GM21786 (cell line): ENCODE measurements around the gene IL5RA.

Source experiments
- ATAC-seq: cut with Tn5 transposase; IDR thresholded peaks from one replicate; pipeline ENCODE4 v1.9.1; 2021; ENCODE audit not compliant: unreplicated experiment

The IL5RA gene

DNA sequence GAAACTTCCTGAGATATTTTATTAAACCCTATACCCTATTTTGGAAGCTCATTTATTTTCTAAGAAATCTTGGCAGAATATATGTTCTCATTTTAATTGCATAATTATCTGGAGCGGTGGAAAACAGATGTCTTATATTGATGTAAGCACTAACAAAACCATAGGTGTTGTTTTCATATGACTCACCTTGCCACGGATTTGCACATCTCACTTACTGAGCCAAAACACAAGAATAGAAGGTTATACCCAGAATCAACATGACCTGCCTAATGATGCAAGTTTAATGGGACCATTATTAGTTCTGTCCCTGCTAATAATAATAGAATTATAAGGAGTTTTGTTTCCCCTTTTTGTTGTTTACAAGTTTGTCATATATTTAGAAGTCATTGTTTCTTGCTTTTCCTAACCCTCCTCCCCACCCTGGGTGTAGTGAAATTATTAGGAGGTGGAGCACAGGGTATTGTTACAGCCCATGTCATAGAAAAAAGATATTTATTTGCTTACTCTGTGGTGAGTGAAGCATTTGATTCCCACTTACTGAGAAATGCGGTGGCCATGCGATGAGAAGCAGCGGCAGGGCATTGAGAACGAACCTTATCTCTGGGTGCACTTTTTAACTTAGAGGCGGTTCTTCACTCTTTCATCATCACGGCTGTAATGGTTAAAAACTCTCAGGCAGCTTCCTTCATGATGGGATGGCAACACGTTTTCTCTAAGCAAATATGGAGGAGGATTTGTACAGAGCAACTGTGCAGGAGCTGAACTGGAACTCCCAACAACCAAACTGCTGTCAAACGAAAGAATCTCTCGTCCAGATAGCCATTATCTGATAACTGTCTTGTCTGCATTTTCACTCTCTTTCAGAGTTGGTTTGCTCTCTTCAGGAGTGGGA lies 521 bp downstream of the IL5RA start:
- peak; percentile 89 for ATAC-seq

DNA sequence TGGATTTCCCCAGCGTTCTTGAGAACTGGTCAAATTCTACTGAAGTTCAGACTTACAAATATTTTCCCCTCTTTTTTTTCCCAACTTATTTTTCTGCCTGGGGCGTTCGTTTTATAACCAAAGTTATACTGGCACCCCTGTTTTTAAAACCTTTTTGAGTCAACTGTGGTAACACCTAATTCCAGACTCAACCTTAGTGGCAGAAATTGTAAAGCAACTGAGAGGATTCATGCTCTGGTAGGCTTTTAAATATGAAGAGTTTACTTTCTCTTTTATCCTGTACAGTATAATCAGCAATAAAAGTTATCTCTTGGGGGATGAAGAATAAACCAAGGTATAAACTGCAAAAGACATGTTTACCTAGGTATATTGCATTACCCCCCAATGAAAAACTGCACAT lies 2.3 kb downstream of the IL5RA start:
- ATAC-seq, result no peak

DNA sequence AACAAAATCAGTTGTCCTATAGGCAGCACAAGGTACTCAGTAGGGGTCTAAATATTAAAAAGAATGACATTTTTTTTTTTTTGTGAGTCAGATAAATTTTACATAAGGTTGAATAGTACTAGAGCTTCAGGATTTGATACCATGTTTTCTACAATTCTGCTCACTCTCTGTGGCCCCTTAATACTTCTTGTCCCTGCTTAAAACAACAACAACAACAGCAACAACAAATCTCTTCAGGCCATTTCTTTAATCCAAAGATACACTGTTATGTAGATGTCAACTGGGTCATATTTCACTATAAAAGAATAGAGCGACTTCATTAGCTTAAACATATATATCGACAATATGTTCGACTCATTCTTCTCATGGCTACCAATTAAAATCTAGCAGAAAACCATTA lies 3.0 kb downstream of the IL5RA start:
- no peak for ATAC-seq

DNA sequence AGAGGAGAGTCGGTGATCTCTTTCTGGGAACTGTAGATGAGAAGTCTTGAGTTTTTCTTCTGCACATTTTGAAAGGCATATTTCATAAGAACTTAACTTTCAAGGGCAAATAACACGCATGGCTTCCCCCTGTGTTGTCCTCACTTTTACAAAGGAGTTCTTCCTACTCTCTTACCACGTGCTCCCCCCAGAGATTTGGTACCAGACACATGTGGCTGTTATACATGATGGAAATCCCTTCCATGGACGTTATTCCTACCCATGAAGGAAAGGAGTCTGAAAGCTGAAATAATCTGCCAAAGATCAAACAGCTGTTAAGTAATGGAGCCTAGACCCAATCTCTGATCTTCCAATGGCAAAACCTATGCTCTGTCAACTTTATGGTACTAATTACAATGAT lies 4.4 kb downstream of the IL5RA start:
- ATAC-seq, result no peak

DNA sequence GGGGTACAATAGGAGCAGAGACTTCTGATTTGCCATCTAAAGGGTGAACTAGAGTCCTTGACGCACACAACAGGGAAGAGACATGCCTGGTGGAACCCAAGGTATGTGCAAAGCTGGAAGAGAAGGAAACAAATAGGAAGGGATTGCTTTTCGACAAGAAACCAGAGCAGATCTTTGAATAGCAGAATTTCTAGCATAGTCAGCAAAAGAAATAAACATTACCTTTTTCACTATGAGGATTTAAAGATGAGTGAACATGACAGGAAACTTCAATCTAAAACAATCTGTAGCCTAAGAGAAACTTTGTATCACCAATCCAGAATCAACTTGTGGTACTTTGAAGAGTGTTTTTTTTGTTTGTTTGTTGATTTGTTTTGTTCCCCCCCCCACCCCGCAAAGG lies 4.9 kb downstream of the IL5RA start:
- no peak for ATAC-seq

DNA sequence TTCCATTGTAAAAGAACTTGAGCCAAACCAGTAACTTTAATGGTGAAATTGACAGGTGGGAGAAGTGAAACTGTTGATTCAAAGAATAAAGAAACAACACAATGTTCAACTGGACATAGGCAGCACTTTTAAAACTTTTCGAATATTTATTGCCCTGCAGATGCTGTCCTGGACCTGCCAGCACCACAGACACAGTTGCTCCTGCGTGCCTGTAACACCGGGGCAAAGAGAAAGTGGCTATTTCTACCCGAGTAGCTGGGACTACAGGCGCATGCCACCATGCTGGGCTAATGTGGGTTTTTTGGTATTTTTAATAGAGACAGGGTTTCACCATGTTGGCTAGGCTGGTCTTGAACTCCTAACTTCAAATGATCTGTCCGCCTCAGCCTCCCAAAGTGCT lies 7.4 kb downstream of the IL5RA start:
- no peak for ATAC-seq

DNA sequence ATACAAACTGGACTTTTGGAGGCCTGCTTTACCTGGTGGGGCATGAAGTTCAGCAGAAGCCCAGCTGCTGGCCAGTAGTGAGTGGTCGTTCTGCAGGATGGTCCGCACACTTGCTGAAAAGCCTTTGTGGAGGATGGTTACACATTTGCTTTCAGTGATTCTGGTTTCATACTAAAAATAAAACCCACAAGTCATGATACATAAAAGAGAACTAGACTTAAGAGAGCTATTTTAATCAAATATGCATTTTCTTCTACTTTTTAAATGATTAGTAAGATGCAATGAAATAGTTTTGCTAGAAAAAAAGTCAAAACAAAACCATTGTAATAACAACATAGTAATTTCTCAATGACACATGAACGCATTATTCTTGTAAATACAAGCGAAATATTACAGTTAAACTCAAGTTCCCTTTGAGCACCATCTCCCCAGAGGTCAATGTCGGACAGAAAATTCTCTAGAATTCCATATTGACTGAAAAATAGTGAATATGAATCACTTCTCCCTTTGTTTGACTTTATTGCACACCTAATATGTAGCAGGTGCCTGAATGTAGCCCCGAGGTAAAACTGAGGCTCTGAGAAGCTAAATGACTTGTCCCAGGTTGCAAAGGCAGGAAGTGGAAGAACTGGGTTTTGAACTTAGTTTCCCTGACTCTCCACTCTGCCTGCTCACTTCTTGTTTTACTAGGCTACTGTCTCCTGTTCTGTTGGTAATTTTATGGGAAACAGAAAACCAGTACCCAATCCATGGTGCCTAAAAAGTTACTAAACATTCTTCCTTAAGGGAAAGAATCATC lies 8.3 kb downstream of the IL5RA start:
- peak; percentile 48 for ATAC-seq

DNA sequence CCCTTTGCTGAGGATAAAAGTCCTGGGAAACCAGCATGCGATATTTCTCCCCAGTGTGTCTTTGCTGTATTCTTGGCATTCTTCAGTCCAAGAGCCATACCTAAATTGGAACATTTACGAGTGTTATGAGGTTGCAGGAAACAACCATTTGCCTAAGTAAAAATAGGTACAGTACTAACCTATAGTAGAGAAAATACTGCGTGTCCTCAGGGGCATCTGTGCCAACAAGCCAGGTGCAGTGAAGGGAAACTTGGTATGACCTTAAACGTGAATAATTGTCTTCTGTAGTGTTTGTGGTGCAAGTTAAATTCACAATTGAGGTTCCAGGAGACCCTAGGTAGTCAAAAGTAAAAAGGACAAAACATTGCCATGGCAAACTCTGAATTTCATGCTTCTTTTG lies 12.2 kb downstream of the IL5RA start:
- ATAC-seq, result no peak

DNA sequence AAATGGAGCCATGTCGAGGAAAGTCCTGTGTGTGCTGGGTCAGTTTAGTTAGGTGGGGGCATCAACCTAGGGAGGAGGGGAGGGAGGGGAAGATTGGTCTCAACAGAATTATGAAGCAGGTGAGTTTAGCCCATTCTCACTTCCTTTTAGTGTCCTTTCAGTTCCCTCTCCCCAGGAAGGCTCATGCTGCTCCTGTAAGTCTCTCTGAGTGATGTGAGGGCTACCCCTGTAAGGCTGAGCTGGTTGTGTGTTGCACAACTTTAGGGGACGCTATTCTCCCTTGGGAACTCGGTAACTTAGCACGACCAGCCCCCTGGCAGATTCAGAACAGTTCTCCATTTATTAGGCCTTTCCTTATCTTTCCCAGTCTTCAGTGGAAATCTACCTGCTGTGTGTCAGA lies 21.2 kb downstream of the IL5RA start:
- ATAC-seq, result peak; percentile 99

DNA sequence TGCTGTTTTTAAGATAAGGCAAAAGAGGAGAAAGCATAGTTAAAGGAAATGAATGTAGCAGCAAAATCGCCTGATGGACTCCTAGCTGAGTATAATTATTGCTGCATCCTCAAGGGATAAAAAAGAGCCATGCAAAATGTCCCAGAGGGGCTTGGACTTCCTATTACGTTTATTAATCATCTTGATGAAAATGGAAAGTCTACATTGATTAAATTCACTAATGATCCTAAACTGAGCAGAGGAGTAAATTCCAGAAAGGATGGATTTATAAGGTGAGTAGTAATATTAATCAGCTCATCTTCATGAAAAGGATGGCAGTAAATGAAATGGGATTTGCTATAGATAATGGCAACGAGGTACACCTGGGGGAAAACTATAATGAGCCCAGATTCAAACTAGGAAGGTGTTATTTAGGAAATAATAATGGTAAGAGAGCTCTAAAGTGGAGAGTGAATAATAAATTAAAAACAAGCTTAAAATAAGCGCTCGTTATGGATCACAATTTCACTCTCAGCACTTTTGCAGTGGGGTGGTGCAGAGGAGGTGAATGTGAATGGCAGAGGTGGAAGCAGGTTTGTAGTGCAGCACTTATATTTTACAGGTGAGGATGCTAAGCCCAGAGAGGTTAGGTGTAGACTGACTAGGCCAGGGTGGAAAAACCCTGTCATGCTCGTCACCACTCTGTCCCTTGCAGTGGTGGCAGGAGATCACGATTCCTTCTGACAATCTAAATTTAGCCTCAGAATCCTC lies 22.3 kb downstream of the IL5RA start:
- ATAC-seq, result no peak

DNA sequence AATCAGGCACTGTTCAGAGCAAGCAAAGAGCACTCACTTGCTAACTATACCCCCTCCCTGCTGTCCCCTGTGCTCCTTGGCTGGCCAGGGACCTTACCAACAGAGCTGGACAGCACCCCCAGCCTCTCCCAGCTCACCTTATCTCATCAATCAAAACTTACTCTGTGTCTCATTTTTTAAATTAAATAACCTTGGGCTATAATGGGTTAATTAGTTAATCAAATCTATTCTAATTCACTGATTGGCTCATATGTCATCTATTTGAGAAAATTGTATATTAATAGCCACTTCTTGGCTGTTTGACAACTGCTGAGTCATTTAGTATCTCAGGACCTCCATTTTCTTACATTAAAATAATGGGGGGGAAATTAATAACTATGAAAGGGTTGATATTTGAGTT lies 22.9 kb downstream of the IL5RA start:
- ATAC-seq, result no peak

DNA sequence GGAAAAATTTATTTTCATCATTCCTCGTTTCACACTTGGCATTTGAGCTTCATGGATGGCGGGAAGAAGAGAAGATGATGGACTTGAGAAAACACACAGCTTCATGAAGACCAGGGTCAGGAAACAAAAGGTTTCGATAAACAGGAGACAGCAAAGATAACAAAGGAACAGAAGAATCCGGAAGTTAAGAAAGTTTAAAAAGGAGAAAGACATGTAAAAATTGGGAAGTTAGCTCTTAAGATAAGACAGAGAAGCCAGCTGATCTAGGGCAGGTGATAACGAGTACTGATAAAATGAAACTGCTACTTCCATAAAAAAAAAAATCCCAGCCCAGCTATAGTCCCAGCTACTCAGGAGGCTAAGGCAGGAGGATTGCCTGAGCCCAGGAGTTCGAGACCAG lies 23.9 kb downstream of the IL5RA start:
- no peak for ATAC-seq

DNA sequence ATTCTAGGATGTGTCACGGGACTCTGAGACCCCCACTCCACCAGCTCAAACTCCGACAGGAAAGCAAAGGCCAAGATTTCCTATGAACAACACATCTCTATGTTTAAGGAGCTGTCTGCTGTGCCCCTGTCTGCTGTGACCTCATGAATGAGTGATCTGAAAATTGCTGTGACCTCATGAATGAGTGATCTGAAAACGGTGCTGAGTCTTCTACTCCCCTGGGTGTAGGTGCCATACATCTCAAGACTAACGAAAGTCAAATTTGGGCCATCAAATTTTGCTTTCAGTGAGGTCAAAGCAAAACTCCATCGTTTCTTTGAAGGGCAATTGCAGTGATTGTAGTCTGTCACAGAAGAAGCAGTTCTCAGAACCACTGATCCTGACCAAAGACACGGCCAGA lies 24.4 kb downstream of the IL5RA start:
- ATAC-seq, result no peak

DNA sequence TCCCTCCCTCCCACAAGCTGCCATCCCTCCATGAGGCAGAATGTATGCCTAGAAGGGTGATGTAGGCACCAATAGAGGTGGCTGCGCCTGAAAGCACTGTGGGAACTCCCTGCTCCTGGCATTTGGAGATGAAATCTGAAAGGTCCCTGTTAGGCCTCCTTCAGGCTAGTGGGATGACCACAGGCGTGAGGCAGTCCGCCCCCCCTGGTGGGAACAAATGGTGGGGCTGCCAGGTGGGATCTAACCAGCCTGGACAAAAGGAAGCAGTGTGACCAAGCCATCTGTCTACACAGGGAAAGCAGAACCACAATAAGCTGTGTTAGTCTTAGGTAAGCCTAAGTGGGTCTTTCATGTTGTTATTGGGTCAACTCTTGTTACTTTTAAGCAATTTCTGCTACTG lies 25.3 kb downstream of the IL5RA start:
- ATAC-seq, result no peak

DNA sequence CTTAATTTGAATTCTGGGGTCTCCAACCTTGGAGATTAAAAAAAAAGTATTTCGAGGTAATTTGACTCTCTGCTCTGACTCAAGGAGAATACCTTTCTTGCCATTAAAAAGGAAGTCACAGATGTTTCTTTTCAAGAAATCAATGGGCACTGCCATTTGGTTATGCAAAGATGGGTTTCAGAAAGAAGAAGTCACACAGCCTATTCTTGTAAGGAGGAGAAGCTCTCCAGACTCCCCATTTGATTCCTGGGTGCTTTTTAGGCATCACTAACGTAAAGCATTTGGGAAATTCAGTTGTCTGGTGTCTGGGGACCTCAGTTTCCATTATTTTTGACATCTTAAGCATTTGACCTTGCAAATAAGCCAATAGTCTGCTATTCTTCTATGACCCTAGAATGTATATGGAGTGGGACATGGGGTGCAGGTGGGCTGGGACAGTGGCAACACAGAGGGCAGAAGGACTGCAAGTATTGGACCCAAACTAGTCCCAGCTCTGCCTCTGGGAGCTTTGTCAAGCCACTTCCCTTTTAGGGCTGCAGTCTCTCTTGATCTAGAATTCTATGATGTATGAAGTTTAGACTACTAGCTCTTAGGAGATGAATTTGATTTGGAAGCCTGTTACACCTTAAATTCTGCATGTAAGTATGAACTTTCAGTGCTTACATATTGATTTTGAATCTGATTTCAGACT lies 27.8 kb downstream of the IL5RA start:
- peak; percentile 86 for ATAC-seq

DNA sequence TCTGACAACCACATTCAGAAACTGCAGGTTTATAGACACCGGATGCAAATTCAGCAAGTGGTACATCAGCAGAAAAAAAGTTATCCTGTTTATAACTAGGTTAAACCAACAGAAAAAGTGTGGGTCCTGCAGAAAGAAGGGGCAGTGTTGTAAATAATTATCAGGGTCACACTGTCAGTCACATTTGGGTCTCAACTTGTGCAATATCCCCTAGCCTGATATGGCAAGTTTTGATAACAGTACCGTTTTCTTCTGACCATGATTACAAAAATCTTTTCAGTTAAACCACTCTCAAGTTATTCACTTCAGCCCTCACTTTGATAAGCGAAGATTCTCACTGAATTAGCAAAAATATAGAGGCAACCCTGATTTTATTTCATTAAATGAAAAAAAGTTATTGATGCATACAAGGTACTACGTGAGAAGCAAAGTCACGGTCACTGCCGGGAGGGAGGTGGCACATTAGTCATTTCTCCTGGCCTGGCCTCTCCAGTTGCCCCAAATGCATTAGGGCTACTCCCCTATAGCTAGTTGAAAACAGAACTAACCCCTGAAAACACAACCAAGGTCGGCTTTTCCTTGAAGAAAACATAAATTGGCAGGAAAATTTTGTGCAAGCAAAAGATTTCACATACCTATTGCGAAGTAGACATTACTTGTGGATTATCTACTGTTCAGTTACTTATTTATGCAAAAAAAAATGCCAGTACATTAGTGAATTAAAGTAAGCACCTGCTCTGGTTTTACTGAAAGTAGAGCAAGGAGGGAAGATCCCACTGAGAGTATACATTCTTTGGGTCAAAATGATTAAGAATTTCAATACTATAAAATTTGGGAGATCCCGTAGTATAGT lies 28.6 kb downstream of the IL5RA start:
- ATAC-seq, result peak; percentile 54

DNA sequence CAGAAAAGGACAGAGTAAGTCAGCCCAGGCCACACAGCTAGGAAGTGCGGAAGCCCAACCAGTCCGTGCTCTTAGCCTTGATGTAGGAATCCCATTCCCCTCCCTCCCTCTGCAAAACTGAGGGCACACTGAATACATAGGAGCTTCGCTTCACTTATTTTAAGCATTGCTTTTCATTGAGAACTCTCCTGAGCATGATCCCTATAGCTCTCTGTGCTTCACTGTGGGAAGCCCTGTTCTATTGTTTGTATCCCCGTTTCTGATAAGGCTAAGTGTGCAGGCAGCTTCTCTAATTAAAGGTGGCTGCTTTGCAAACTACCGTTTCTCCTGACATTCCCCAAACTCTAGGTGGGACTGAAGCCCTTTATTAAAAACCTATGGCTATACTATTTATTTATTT lies 29.9 kb downstream of the IL5RA start:
- ATAC-seq, result no peak

DNA sequence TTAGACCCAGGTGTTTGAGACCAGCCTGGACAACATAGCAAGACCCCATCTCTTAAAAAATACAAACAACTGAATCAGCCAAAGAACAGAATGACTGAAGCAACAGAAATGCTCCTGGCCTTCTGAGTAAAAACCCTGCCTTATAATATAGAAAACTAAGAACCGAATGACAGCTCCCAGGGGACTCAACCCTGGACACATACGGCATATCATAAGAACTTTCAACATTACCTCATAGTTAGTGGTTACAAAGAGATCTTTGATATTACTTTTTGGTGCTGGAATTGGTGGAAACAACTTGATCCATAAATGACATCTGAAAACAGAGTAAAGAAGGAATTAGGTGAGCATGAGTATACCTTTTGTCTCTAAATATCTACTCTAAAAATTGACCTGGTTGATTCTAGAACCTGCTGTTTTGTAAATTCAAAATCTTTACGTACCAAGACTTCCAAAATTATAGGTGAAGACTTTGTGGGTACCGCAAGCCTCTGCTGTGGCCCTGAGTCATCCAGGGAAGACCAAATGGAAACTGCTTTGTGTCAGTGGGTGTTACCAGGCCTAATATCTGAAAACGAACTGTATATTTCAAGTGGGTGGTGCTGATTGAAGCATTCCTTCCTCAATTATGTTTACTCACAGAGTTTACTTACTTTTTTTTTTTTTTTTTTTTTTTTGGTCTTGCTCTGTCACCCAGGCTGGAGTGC lies 35.5 kb downstream of the IL5RA start:
- peak; percentile 68 for ATAC-seq

DNA sequence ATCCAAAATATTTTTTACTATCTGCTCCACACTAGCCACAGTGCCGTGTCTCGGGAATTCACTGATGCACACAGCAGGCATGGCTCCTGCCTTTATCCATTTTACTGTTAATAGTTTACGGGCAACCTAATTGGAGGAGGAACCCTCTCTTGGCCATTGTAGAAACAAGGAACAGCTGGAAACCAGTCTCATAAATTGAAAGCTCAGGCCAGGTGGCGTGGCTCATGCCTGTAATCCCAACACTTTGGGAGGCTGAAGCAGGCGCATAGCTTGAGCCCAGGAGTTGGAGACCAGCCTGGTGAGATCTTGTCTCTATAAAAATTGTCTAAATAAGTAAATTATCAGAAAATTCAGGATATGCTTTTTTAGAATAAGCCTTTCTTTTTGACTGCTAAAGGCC lies 39.0 kb downstream of the IL5RA start:
- no peak for ATAC-seq
